Measurements from ENCODE around the gene SUSD4. TPM values are rescaled to one million over a fixed set of nuclear protein-coding genes. Genes with fewer than 3 reads are reported as not detected.

Gene SUSD4
- total and polyA plus RNA-seq, 2 of the 8 experiments (the other 6 are each of a cell fraction or from before 2014, with no cell fraction given): 3.9 to 5.2 TPM

DNA sequence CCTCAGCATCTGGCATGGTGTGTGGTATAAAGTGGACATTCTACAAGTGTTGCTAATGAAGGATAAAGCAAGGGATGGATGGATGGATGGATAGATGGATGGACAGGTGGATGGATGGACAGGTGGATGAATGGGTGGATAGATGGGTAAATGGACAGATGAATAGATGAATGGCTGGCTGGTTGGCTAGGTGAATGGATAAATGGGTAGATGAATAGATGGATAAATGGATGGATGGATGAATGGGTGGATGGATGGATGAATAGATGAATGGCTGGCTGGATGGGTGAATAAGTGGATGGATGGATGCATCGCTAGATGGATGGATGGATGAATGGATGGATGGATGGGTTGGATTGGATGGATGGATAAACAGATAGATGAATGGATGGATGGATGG is 66.2 kb downstream of the SUSD4 start (continued):
- TF ChIP-seq, protein P1, sequence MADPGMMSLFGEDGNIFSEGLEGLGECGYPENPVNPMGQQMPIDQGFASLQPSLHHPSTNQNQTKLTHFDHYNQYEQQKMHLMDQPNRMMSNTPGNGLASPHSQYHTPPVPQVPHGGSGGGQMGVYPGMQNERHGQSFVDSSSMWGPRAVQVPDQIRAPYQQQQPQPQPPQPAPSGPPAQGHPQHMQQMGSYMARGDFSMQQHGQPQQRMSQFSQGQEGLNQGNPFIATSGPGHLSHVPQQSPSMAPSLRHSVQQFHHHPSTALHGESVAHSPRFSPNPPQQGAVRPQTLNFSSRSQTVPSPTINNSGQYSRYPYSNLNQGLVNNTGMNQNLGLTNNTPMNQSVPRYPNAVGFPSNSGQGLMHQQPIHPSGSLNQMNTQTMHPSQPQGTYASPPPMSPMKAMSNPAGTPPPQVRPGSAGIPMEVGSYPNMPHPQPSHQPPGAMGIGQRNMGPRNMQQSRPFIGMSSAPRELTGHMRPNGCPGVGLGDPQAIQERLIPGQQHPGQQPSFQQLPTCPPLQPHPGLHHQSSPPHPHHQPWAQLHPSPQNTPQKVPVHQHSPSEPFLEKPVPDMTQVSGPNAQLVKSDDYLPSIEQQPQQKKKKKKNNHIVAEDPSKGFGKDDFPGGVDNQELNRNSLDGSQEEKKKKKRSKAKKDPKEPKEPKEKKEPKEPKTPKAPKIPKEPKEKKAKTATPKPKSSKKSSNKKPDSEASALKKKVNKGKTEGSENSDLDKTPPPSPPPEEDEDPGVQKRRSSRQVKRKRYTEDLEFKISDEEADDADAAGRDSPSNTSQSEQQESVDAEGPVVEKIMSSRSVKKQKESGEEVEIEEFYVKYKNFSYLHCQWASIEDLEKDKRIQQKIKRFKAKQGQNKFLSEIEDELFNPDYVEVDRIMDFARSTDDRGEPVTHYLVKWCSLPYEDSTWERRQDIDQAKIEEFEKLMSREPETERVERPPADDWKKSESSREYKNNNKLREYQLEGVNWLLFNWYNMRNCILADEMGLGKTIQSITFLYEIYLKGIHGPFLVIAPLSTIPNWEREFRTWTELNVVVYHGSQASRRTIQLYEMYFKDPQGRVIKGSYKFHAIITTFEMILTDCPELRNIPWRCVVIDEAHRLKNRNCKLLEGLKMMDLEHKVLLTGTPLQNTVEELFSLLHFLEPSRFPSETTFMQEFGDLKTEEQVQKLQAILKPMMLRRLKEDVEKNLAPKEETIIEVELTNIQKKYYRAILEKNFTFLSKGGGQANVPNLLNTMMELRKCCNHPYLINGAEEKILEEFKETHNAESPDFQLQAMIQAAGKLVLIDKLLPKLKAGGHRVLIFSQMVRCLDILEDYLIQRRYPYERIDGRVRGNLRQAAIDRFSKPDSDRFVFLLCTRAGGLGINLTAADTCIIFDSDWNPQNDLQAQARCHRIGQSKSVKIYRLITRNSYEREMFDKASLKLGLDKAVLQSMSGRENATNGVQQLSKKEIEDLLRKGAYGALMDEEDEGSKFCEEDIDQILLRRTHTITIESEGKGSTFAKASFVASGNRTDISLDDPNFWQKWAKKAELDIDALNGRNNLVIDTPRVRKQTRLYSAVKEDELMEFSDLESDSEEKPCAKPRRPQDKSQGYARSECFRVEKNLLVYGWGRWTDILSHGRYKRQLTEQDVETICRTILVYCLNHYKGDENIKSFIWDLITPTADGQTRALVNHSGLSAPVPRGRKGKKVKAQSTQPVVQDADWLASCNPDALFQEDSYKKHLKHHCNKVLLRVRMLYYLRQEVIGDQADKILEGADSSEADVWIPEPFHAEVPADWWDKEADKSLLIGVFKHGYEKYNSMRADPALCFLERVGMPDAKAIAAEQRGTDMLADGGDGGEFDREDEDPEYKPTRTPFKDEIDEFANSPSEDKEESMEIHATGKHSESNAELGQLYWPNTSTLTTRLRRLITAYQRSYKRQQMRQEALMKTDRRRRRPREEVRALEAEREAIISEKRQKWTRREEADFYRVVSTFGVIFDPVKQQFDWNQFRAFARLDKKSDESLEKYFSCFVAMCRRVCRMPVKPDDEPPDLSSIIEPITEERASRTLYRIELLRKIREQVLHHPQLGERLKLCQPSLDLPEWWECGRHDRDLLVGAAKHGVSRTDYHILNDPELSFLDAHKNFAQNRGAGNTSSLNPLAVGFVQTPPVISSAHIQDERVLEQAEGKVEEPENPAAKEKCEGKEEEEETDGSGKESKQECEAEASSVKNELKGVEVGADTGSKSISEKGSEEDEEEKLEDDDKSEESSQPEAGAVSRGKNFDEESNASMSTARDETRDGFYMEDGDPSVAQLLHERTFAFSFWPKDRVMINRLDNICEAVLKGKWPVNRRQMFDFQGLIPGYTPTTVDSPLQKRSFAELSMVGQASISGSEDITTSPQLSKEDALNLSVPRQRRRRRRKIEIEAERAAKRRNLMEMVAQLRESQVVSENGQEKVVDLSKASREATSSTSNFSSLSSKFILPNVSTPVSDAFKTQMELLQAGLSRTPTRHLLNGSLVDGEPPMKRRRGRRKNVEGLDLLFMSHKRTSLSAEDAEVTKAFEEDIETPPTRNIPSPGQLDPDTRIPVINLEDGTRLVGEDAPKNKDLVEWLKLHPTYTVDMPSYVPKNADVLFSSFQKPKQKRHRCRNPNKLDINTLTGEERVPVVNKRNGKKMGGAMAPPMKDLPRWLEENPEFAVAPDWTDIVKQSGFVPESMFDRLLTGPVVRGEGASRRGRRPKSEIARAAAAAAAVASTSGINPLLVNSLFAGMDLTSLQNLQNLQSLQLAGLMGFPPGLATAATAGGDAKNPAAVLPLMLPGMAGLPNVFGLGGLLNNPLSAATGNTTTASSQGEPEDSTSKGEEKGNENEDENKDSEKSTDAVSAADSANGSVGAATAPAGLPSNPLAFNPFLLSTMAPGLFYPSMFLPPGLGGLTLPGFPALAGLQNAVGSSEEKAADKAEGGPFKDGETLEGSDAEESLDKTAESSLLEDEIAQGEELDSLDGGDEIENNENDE (IDR thresholded peaks at IDR 0.05; ENCODE audit: insufficient replicate concordance, low read length): no peak
- TF ChIP-seq RNF2 (IDR thresholded peaks at IDR 0.05; ENCODE audit: borderline replicate concordance, low read depth, low read length, missing control alignments, poor library complexity, severe bottlenecking) (no peak), SIN3A (conservative IDR thresholded peaks at IDR 0.05 in 1 of 2, IDR thresholded peaks at IDR 0.05 in 1 of 2; ENCODE audit: low read depth in 1 of 2, low read length in 2 of 2) (no peak), NANOG (IDR thresholded peaks at IDR 0.05; ENCODE audit: insufficient read depth, low read depth, low read length, poor library complexity, severe bottlenecking) (no peak), TBP (IDR thresholded peaks at IDR 0.05; ENCODE audit: low read depth, low read length) (no peak), FOSL1 (IDR thresholded peaks at IDR 0.05; ENCODE audit: insufficient read depth, low read depth, low read length) (no peak), HDAC6 (IDR thresholded peaks at IDR 0.05; ENCODE audit: low read depth, low read length) (no peak), CHD1 (IDR thresholded peaks at IDR 0.05; ENCODE audit: low read depth, low read length) (no peak), BRCA1 (IDR thresholded peaks at IDR 0.05; ENCODE audit: low read depth, low read length) (no peak), BCL11A (IDR thresholded peaks at IDR 0.05; ENCODE audit: low read depth in 2 of 2, low read length in 2 of 2) (no peak), KDM4A (IDR thresholded peaks at IDR 0.05; ENCODE audit: low read depth, low read length, severe bottlenecking) (no peak)

Measured in H1 (cell line).